Colon (tissue), 2 donors: ENCODE measurements around the gene ARHGEF38.
"Not testable (repeated sequence)": the region's sequence is repeated elsewhere in the genome, so short reads cannot be mapped to it uniquely, and the experiment has no call there.

Experiments
- FAIRE-seq: peaks from 2 replicates; lab custom pipeline; 2012; peaks lifted over from hg19 to GRCh38; lab: Jason Lieb, UNC
- donor health status: control.
- donor health status: control.

Gene ARHGEF38

GRCh38 chr4:105609819-105610218 is 57.4 kb downstream of the ARHGEF38 start:
- FAIRE-seq = not testable (repeated sequence)

- no peak for FAIRE-seq
These were observed 60.9 kb downstream of the ARHGEF38 start for GRCh38 chr4:105613306-105613705.

- no peak for FAIRE-seq
These were observed 66.9 kb downstream of the ARHGEF38 start for GRCh38 chr4:105619188-105619931.

- FAIRE-seq = no peak
These were observed 68.4 kb downstream of the ARHGEF38 start for GRCh38 chr4:105620640-105621323.

- no peak for FAIRE-seq
These were observed 69.8 kb downstream of the ARHGEF38 start for GRCh38 chr4:105622269-105622668.

GRCh38 chr4:105623099-105623498 is 70.7 kb downstream of the ARHGEF38 start:
- no peak for FAIRE-seq

GRCh38 chr4:105624530-105624929 is 72.1 kb downstream of the ARHGEF38 start:
- no peak for FAIRE-seq

GRCh38 chr4:105625214-105625613 is 72.8 kb downstream of the ARHGEF38 start:
- FAIRE-seq = no peak

- FAIRE-seq = no peak
These were observed 74.4 kb downstream of the ARHGEF38 start for GRCh38 chr4:105626846-105627245.

GRCh38 chr4:105627620-105628019 is 75.2 kb downstream of the ARHGEF38 start:
- no peak for FAIRE-seq

- FAIRE-seq = no peak
These were observed 78.5 kb downstream of the ARHGEF38 start for GRCh38 chr4:105630670-105631655.

- no peak for FAIRE-seq
These were observed 79.5 kb downstream of the ARHGEF38 start for GRCh38 chr4:105631818-105632400.

- no peak for FAIRE-seq
These were observed 80.2 kb downstream of the ARHGEF38 start for GRCh38 chr4:105632599-105632998.

GRCh38 chr4:105633241-105633640 is 80.8 kb downstream of the ARHGEF38 start:
- FAIRE-seq = no peak

GRCh38 chr4:105634402-105635080 is 82.1 kb downstream of the ARHGEF38 start:
- no peak for FAIRE-seq

- no peak for FAIRE-seq
These were observed 85.2 kb downstream of the ARHGEF38 start for GRCh38 chr4:105637408-105638176.

- no peak for FAIRE-seq
These were observed 89.4 kb downstream of the ARHGEF38 start for GRCh38 chr4:105641845-105642244.

- no peak for FAIRE-seq
These were observed 91.8 kb downstream of the ARHGEF38 start for GRCh38 chr4:105644257-105644656.

- FAIRE-seq = no peak
These were observed 93.0 kb downstream of the ARHGEF38 start for GRCh38 chr4:105645440-105645839.

GRCh38 chr4:105650190-105650589 is 97.8 kb downstream of the ARHGEF38 start:
- FAIRE-seq = no peak

GRCh38 chr4:105651884-105652283 is 99.5 kb downstream of the ARHGEF38 start:
- no peak for FAIRE-seq
